A549 (cell line): Measurements from ENCODE around the gene RBM34. TPM values are rescaled to one million over a fixed set of nuclear protein-coding genes. Genes with fewer than 3 reads are reported as not detected.
A peak's percentile ranks its signal among the peaks of the same experiment; 100 is the strongest.

Experiments
- ATAC-seq, 2 experiments: fragments of 200-7000 bp in 1 of 2; fragments of >200 bp in 1 of 2; cut with Nextera tagmentation in 1 of 2; cut with Tn5 transposase in 1 of 2; 3 replicates each; pipeline versions ENCODE4 v1.8.0 to v1.9.1; 2018 to 2020; ENCODE audit warnings: mild to moderate bottlenecking in 1 of 2, moderate library complexity in 1 of 2
- CTCF ChIA-PET: fragments of 300-600 bp; sonication (Branson Sonifier 250); formaldehyde crosslinking; extraction: SDS; loops from one replicate; lab custom pipeline; 2021; ENCODE audit warnings: antibody characterized with exemption, inconsistent platforms; lab: Yijun Ruan, JAX
- POLR2A ChIA-PET: fragments of 350-600 bp; formaldehyde crosslinking; extraction: SDS; loops from one replicate; lab custom pipeline; 2021; ENCODE audit warnings: antibody characterized with exemption, inconsistent platforms; lab: Yijun Ruan, JAX
- DNase-seq, 2 experiments: peaks; one replicate each; pipeline versions ENCODE4 v3.0.0 to v3.0.0-alpha.2; 2011 to 2016; ENCODE audit warnings: low read depth in 1 of 2, low spot score in 1 of 2
- FAIRE-seq: peaks from 2 replicates; lab custom pipeline; 2011; peaks lifted over from hg19 to GRCh38; lab: Jason Lieb, UNC
- H3K27ac ChIP-seq, 2 experiments: fragments of >200 bp; sonication (Bioruptor Twin); formaldehyde crosslinking; 3 replicates each; pipeline ENCODE4 v1.5.1; 2016 to 2017
- H3K4me1 ChIP-seq: fragments of >200 bp; sonication (Bioruptor Twin); formaldehyde crosslinking; 3 replicates; pipeline ENCODE4 v1.6.1; 2016
- H3K4me2 ChIP-seq: fragments of >200 bp; sonication (Bioruptor Twin); formaldehyde crosslinking; 3 replicates; pipeline ENCODE4 v1.6.1; 2016
- H3K4me3 ChIP-seq: fragments of >200 bp; sonication (Bioruptor Twin); formaldehyde crosslinking; 3 replicates; pipeline ENCODE4 v1.5.1; 2016
- H3K9me3 ChIP-seq: fragments of >200 bp; sonication (Bioruptor Twin); formaldehyde crosslinking; 3 replicates; pipeline ENCODE4 v1.6.1; 2016
- CBX8 ChIP-seq: fragments of 200-600 bp; sonication (generic); IDR thresholded peaks from 2 replicates; pipeline ENCODE4 v1.6.1; 2016
- CEBPB ChIP-seq, 2 experiments: fragments of >200 bp in 1 of 2; sonication (Bioruptor Twin) in 1 of 2; formaldehyde crosslinking in 1 of 2; IDR thresholded peaks; 2 replicates each; pipeline ENCODE4 v1.6.1; 2012 to 2016
- CHD2 ChIP-seq: fragments of 150-350 bp; IDR thresholded peaks from 2 replicates; pipeline ENCODE4 v1.6.1; 2014; ENCODE audit warnings: low read length; ENCODE audit not compliant: partially characterized antibody
- CHD4 ChIP-seq: fragments of 200-600 bp; sonication (generic); IDR thresholded peaks from 2 replicates; pipeline ENCODE4 v1.6.1; 2016; ENCODE audit warnings: antibody characterized with exemption, mild to moderate bottlenecking, borderline replicate concordance
- EP300 ChIP-seq, 2 experiments: fragments of >200 bp; sonication (Bioruptor Twin); formaldehyde crosslinking; IDR thresholded peaks; 2 replicates in 1 of 2; 3 replicates in 1 of 2; pipeline ENCODE4 v1.6.1; 2016 to 2017
- HDAC2 ChIP-seq: fragments of 200-600 bp; sonication (generic); IDR thresholded peaks from 2 replicates; pipeline ENCODE4 v1.6.1; 2016
- HOXA7 ChIP-seq: fragments of 250-450 bp; sonication (Bioruptor Pico); IDR thresholded peaks from 2 replicates; pipeline ENCODE4 v1.5.0; 2020; ENCODE audit warnings: mild to moderate bottlenecking, moderate library complexity
- HOXB13 ChIP-seq: fragments of 250-450 bp; sonication (Bioruptor Pico); IDR thresholded peaks from 2 replicates; pipeline ENCODE4 v1.5.0; 2020; ENCODE audit warnings: low read depth, mild to moderate bottlenecking, moderate library complexity
- HOXB5 ChIP-seq: fragments of 250-450 bp; sonication (Bioruptor Pico); IDR thresholded peaks from 2 replicates; pipeline ENCODE4 v1.5.0; 2020; ENCODE audit warnings: mild to moderate bottlenecking, moderate library complexity
- JUNB ChIP-seq: fragments of >200 bp; sonication (Bioruptor Twin); formaldehyde crosslinking; IDR thresholded peaks from 2 replicates; pipeline ENCODE4 v1.6.1; 2016
- KDM1A ChIP-seq: fragments of 200-600 bp; sonication (generic); IDR thresholded peaks from 2 replicates; pipeline ENCODE4 v1.6.1; 2016; ENCODE audit warnings: low read depth, mild to moderate bottlenecking
- KDM5A ChIP-seq: fragments of 200-600 bp; sonication (generic); IDR thresholded peaks from 2 replicates; pipeline ENCODE4 v1.6.1; 2016; ENCODE audit warnings: antibody characterized with exemption, mild to moderate bottlenecking
- RAD21 ChIP-seq, 2 experiments: fragments of >200 bp in 1 of 2; sonication (Bioruptor Twin) in 1 of 2; formaldehyde crosslinking in 1 of 2; IDR thresholded peaks in 1 of 2; conservative IDR thresholded peaks in 1 of 2; 2 replicates in 1 of 2; 3 replicates in 1 of 2; pipeline ENCODE4 v1.6.1; 2012 to 2018; ENCODE audit warnings: inconsistent platforms in 1 of 2
- RCOR1 ChIP-seq: fragments of 150-350 bp; IDR thresholded peaks from 2 replicates; pipeline ENCODE4 v1.6.1; 2014; ENCODE audit warnings: antibody characterized with exemption, low read length, low read depth
- RFX5 ChIP-seq: fragments of 450-650 bp; IDR thresholded peaks from 2 replicates; pipeline ENCODE4 v1.7.1; 2014; ENCODE audit warnings: antibody characterized with exemption, mild to moderate bottlenecking, moderate library complexity
- SREBF2 ChIP-seq: fragments of 450-650 bp; IDR thresholded peaks from 2 replicates; pipeline ENCODE4 v1.6.1; 2014; ENCODE audit warnings: mild to moderate bottlenecking, moderate library complexity
- ZNF302 ChIP-seq: fragments of 250-450 bp; sonication (Bioruptor Pico); IDR thresholded peaks from 2 replicates; pipeline ENCODE4 v1.9.0; 2021; ENCODE audit warnings: inconsistent platforms, mild to moderate bottlenecking, moderate library complexity
- WGBS: methylation state at CpG from one replicate; pipeline ENCODE4 v1.1.6; 2017; ENCODE audit errors: missing lambda C conversion rate; 5-methylcytosine and 5-hydroxymethylcytosine counted together
- polyA plus RNA-seq, 4 experiments: library from polyadenylated mRNA; depleted of rRNA in 3 of 4; stranded (reverse); fragments of >200 nt; fragmentation: RNase III in 1 of 4; extraction: RNeasy Plus Mini Kit Qiagen cat#74134 plus additional on column Dnase treatment in 1 of 4; gene quantifications; 2 replicates in 3 of 4; 3 replicates in 1 of 4; pipeline ENCODE4 v1.2.3, GENCODE V29; 2011 to 2017
- TF ChIP-seq, protein P1 (sequence below): IDR thresholded peaks from 2 replicates; pipeline ENCODE4 v1.6.1; 2012
- TF ChIP-seq, protein P2 (sequence below): fragments of 250-450 bp; sonication (Bioruptor Pico); IDR thresholded peaks from 2 replicates; pipeline ENCODE4 v1.5.0; 2021; ENCODE audit warnings: mild to moderate bottlenecking, moderate library complexity, borderline replicate concordance
- TF ChIP-seq, protein P3 (sequence below): fragments of >200 bp; sonication (Bioruptor Twin); formaldehyde crosslinking; IDR thresholded peaks from 3 replicates; pipeline ENCODE4 v1.5.1; 2016

RBM34 gene
- polyA plus RNA-seq, 2 of the 4 experiments (the other 2 are of a cell fraction), result 67.8 to 81.8 TPM

GRCh38 chr1:235102259-235102582 is 58.8 kb downstream of the RBM34 start:
- ChIA-PET CTCF (interaction anchor here (1.0 to 1.4 kb wide), 2 partner anchors 9 to 615 kb away, joined by 5 to 6 read pairs; no protein-coding TSS in a partner anchor), POLR2A (no interaction called here)
- FAIRE-seq, result no peak
- TF ChIP-seq, protein P1, sequence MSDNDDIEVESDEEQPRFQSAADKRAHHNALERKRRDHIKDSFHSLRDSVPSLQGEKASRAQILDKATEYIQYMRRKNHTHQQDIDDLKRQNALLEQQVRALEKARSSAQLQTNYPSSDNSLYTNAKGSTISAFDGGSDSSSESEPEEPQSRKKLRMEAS, result no peak
- TF ChIP-seq SREBF2, result no peak
- no peak overlapping the region for H3K4me2 ChIP-seq
- 94% methylated on average over 3 of the region's 3 CpGs for WGBS
- no peaks in the 10 kb centered on the region for H3K9me3 ChIP-seq
- peaks cover 9% of the 10 kb centered on the region; the same call in 2 of the 3 replicates for H3K4me1 ChIP-seq
- H3K27ac ChIP-seq, result no peak overlapping the region
- no peak for DNase-seq
- no peak for ATAC-seq
- H3K4me3 ChIP-seq, result no peak overlapping the region

DNA sequence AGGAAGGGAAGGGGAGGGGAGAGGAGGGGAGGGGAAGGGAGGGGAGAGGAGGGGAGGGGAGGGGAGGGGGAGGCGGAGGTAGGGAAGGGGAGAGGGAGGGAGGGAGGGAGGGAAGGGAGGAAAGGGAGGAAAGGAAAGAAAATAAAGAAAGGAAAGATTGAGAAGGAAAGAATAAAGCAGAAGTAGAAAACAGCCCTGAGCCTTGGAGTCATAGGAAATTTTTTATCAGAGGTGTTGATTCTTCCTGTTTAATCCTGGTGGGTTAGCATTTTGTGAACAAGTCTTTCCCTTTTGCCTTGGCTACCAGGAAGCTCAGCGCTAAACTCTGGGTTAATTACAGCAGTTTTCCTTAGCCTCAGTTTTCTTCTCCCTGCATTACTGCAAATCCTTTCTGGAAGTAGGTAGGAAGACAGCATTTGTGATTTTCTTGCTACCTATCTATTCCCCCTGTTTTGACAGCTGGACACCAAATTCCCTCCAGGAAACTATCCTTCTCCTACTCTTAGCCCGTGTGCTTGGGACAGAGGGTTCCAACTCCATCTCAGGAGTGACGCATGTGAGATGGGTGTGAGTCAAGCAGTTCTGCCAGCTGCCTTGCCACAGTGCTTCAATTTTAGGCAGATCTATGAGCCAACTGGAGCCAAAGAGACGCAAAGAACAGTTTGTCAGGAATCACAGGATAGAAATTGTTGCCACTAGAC is 59.3 kb downstream of the RBM34 start:
- POLR2A ChIA-PET, result no interaction called here
- ATAC-seq (no peak), DNase-seq (no peak), FAIRE-seq (no peak)
- peaks cover 9% of the 10 kb centered on the region; the same call in 2 of the 3 replicates for H3K4me1 ChIP-seq
- H3K9me3 ChIP-seq, result no peaks in the 10 kb centered on the region
- no peak overlapping the region for H3K4me3 ChIP-seq
- WGBS, result 95% methylated on average over 4 of the region's 5 CpGs
- TF ChIP-seq KDM1A, result no peak
- no peak for TF ChIP-seq KDM5A
- no peak for TF ChIP-seq HDAC2
- TF ChIP-seq ZNF302 (CRISPR knock-in tag), result no peak
- no peak overlapping the region for H3K4me2 ChIP-seq
- CTCF ChIA-PET, result interaction anchor here (0.6 to 1.4 kb wide), 4 partner anchors 8 to 990 kb away, joined by 3 to 6 read pairs (median 4); no protein-coding TSS in a partner anchor
- H3K27ac ChIP-seq, result peak overlapping the region in 1 of 2 experiments; percentile 7; a peak in 1 of 6 replicates

- DNase-seq, result no peak
- H3K4me2 ChIP-seq, result no peak overlapping the region
- no peak overlapping the region for H3K27ac ChIP-seq
- POLR2A ChIA-PET, result no interaction called here
- CTCF ChIA-PET, result interaction anchor here (0.9 to 1.6 kb wide), 3 partner anchors 16 to 317 kb away, joined by 3 to 4 read pairs (median 3); no protein-coding TSS in a partner anchor
- no peaks in the 10 kb centered on the region for H3K9me3 ChIP-seq
- H3K4me3 ChIP-seq, result no peak overlapping the region
- FAIRE-seq, result no peak
- ATAC-seq, result no peak
- TF ChIP-seq CHD2, result no peak
- no peak for TF ChIP-seq CEBPB (IDR thresholded peaks at IDR 0.05)
- no peak for TF ChIP-seq CHD4
- 92% methylated on average over 13 of the region's 13 CpGs for WGBS
- H3K4me1 ChIP-seq, result peaks cover 9% of the 10 kb centered on the region; the same call in 2 of the 3 replicates
Observed at GRCh38 chr1:235100194-235100772, 60.8 kb downstream of the RBM34 start.

DNA sequence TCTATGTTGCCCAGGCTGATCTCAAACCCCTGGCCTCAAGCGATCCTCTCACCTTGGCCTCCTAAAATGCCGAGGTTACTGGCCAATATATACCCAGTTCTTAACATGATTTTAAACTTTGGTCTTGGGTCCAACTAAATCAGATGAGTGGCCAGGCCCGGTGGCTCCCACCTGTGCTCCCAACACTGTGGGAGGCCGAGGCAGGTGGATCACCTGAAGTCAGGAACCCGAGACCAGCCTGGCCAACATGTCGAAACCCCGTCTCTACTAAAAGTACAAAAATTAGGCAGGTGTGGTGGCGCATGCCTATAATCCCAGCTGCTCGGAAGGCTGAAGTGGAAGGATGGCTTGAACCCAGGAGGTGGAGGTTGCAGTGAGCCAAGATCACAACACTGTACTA is 62.1 kb downstream of the RBM34 start:
- ATAC-seq, result no peak
- Histone ChIP-seq H3K27ac (no peak overlapping the region), H3K9me3 (no peaks in the 10 kb centered on the region), H3K4me3 (no peak overlapping the region), H3K4me1 (peaks cover 5% of the 10 kb centered on the region; the same call in 1 of the 3 replicates), H3K4me2 (no peak overlapping the region)
- FAIRE-seq, result no peak
- ChIA-PET POLR2A (no interaction called here), CTCF (interaction anchor here (1.6 to 3.6 kb wide), 2 partner anchors 15 to 318 kb away, joined by 3 to 16 read pairs; no protein-coding TSS in a partner anchor)
- WGBS, result 94% methylated on average over 9 of the region's 9 CpGs
- DNase-seq, result no peak
- TF ChIP-seq HOXA7 (no peak), RFX5 (no peak), RAD21 (conservative IDR thresholded peaks at IDR 0.05 in 1 of 2, IDR thresholded peaks at IDR 0.05 in 1 of 2) (no peak), HOXB5 (CRISPR knock-in tag) (no peak), RCOR1 (no peak), CBX8 (no peak), JUNB (no peak), EP300 (IDR thresholded peaks at IDR 0.05) (no peak), HOXB13 (no peak)
- TF ChIP-seq, protein P2, sequence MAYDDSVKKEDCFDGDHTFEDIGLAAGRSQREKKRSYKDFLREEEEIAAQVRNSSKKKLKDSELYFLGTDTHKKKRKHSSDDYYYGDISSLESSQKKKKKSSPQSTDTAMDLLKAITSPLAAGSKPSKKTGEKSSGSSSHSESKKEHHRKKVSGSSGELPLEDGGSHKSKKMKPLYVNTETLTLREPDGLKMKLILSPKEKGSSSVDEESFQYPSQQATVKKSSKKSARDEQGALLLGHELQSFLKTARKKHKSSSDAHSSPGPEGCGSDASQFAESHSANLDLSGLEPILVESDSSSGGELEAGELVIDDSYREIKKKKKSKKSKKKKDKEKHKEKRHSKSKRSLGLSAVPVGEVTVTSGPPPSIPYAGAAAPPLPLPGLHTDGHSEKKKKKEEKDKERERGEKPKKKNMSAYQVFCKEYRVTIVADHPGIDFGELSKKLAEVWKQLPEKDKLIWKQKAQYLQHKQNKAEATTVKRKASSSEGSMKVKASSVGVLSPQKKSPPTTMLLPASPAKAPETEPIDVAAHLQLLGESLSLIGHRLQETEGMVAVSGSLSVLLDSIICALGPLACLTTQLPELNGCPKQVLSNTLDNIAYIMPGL (CRISPR knock-in tag), result no peak
- TF ChIP-seq, protein P3, sequence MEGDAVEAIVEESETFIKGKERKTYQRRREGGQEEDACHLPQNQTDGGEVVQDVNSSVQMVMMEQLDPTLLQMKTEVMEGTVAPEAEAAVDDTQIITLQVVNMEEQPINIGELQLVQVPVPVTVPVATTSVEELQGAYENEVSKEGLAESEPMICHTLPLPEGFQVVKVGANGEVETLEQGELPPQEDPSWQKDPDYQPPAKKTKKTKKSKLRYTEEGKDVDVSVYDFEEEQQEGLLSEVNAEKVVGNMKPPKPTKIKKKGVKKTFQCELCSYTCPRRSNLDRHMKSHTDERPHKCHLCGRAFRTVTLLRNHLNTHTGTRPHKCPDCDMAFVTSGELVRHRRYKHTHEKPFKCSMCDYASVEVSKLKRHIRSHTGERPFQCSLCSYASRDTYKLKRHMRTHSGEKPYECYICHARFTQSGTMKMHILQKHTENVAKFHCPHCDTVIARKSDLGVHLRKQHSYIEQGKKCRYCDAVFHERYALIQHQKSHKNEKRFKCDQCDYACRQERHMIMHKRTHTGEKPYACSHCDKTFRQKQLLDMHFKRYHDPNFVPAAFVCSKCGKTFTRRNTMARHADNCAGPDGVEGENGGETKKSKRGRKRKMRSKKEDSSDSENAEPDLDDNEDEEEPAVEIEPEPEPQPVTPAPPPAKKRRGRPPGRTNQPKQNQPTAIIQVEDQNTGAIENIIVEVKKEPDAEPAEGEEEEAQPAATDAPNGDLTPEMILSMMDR, result no peak
